ENCODE data around the gene SUSD5. TPM values are rescaled to one million over a fixed set of nuclear protein-coding genes. Genes with fewer than 3 reads are reported as not detected.

SUSD5 gene
- polyA plus RNA-seq, 1 of the 3 experiments (the other 2 are of a cell fraction), result 1.2 TPM

DNA sequence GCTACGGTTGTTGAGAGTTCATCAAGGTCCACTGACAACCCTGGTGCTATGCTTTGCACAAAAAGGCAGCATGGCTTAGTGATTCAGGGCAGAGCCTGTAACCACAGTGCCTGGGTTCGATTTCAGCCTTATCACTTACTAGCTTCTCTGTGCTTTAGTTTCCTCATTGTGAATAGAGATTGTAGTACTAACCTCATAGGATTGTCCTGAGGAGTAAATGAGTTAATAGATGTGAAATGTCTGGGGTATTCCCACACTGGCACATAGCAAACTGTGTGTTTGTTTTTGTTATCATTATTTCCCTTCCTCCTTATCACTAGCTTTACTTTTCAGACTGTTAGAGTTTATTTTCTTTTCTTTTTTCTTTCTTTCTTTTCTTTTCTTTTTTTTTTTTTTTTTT lies 88.5 kb downstream of the SUSD5 start:
- H3K9ac ChIP-seq, result no peak overlapping the region
- no peak for DNase-seq
- ChIA-PET CTCF (interaction anchor here (2.3 to 11.0 kb wide), 6 partner anchors 10 to 259 kb away, joined by 8 to 221 read pairs (median 19); no protein-coding TSS in a partner anchor), POLR2A (no interaction called here)
- no peak overlapping the region for H2AFZ ChIP-seq (ENCODE audit: low read depth)
- H3K4me2 ChIP-seq, result no peak overlapping the region
- no peak overlapping the region for H3K4me3 ChIP-seq (ENCODE audit: low read depth in 2 of 2, low read length in 1 of 2)
- TF ChIP-seq RAD21 (IDR thresholded peaks at IDR 0.05; ENCODE audit: low read length) (no peak), PBX3 (IDR thresholded peaks at IDR 0.05) (no peak), NFIC (IDR thresholded peaks at IDR 0.05; ENCODE audit: borderline replicate concordance) (no peak), GABPA (IDR thresholded peaks at IDR 0.05; ENCODE audit: low read depth) (no peak), ELF1 (IDR thresholded peaks at IDR 0.05) (no peak), MEF2A (IDR thresholded peaks at IDR 0.05; ENCODE audit: borderline replicate concordance, low read depth) (no peak), FOSL2 (IDR thresholded peaks at IDR 0.05; ENCODE audit: borderline replicate concordance, low read depth) (no peak), YY1 (IDR thresholded peaks at IDR 0.05; ENCODE audit: low read depth) (no peak), IRF3 (IDR thresholded peaks at IDR 0.05; ENCODE audit: low read depth, low read length) (no peak)
- TF ChIP-seq, protein P1, sequence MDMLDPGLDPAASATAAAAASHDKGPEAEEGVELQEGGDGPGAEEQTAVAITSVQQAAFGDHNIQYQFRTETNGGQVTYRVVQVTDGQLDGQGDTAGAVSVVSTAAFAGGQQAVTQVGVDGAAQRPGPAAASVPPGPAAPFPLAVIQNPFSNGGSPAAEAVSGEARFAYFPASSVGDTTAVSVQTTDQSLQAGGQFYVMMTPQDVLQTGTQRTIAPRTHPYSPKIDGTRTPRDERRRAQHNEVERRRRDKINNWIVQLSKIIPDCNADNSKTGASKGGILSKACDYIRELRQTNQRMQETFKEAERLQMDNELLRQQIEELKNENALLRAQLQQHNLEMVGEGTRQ (IDR thresholded peaks at IDR 0.05; ENCODE audit: borderline replicate concordance, low read depth, low read length), result no peak
- H3K36me3 ChIP-seq (replicated peaks in 1 of 2; ENCODE audit: control insufficient read depth in 1 of 2, insufficient read depth in 2 of 2, low read length in 1 of 2), result peaks cover 42 to 67% of the 10 kb centered on the region in 2 experiments
- H3K27ac ChIP-seq (ENCODE audit: low read depth in 2 of 2, low read length in 1 of 2), result no peak overlapping the region
- peaks cover 9% of the 10 kb centered on the region for H3K79me2 ChIP-seq (ENCODE audit: insufficient read depth)
- no peaks in the 10 kb centered on the region for H3K9me2 ChIP-seq
- H3K27me3 ChIP-seq (ENCODE audit: insufficient read depth), result no peaks in the 10 kb centered on the region
- no peaks in the 10 kb centered on the region for H3K9me3 ChIP-seq
- H3F3A ChIP-seq (replicated peaks; ENCODE audit: insufficient read depth), result peaks cover 16% of the 10 kb centered on the region
- peaks cover 0 to 3% of the 10 kb centered on the region in 2 experiments; a peak in 2 of 4 replicates for H3K4me1 ChIP-seq (ENCODE audit: control insufficient read depth in 1 of 2, insufficient read depth in 2 of 2, low read depth in 1 of 2, low read length in 1 of 2)
- H4K20me1 ChIP-seq (ENCODE audit: insufficient read depth), result no peaks in the 10 kb centered on the region
- 63% methylated on average over 2 of the region's 2 CpGs for WGBS (ENCODE audit: low lambda C conversion rate)

DNA sequence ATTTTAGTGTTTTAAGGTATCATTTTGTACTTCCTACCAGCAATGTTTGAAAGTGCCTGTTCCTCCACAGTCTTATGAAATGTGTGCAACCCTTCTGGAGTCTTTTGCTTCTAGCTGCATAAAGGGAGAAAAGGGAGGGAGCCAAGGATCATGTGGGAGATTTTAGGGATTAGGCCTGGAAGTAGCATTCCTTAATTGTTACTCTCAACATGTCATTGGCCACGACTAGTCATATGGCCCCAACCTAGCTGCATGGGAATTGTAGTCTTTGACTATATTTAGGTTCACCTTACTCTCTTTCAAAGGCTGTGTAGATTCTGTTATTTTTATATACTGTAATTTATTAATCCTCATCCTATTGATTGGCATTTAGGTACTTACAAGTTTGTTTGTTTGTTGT lies 89.9 kb downstream of the SUSD5 start:
- DNase-seq, result no peak
- no peaks in the 10 kb centered on the region for H4K20me1 ChIP-seq (ENCODE audit: insufficient read depth)
- ChIA-PET POLR2A (no interaction called here), CTCF (interaction anchor here (1.0 to 11.0 kb wide), 4 partner anchors 13 to 658 kb away, joined by 3 to 221 read pairs (median 4); no protein-coding TSS in a partner anchor)
- peaks cover 14% of the 10 kb centered on the region for H3F3A ChIP-seq (replicated peaks; ENCODE audit: insufficient read depth)
- H3K27me3 ChIP-seq (ENCODE audit: insufficient read depth), result no peaks in the 10 kb centered on the region
- TF ChIP-seq USF1 (IDR thresholded peaks at IDR 0.05; ENCODE audit: borderline replicate concordance, low read depth) (peak; percentile 89), IRF3 (IDR thresholded peaks at IDR 0.05; ENCODE audit: low read depth, low read length) (no peak)
- TF ChIP-seq, protein P1 (IDR thresholded peaks at IDR 0.05; ENCODE audit: borderline replicate concordance, low read depth, low read length), result peak; percentile 46; the same call in 1 of the 2 replicates
- H3K9me3 ChIP-seq, result no peaks in the 10 kb centered on the region
- peaks cover 50 to 67% of the 10 kb centered on the region in 2 experiments for H3K36me3 ChIP-seq (replicated peaks in 1 of 2; ENCODE audit: control insufficient read depth in 1 of 2, insufficient read depth in 2 of 2, low read length in 1 of 2)
- no peak overlapping the region for H3K4me3 ChIP-seq (ENCODE audit: low read depth in 2 of 2, low read length in 1 of 2)
- H3K27ac ChIP-seq (ENCODE audit: low read depth in 2 of 2, low read length in 1 of 2), result no peak overlapping the region
- H3K9me2 ChIP-seq, result no peaks in the 10 kb centered on the region
- peaks cover 6% of the 10 kb centered on the region for H3K79me2 ChIP-seq (ENCODE audit: insufficient read depth)
- no peak overlapping the region for H3K4me2 ChIP-seq
- 59% methylated on average over 1 of the region's 1 CpG for WGBS (ENCODE audit: low lambda C conversion rate)
- no peak overlapping the region for H3K9ac ChIP-seq
- no peak overlapping the region for H2AFZ ChIP-seq (ENCODE audit: low read depth)
- H3K4me1 ChIP-seq (ENCODE audit: control insufficient read depth in 1 of 2, insufficient read depth in 2 of 2, low read depth in 1 of 2, low read length in 1 of 2), result peaks cover 0 to 3% of the 10 kb centered on the region in 2 experiments; a peak in 2 of 4 replicates

All from SK-N-SH (cell line).